HCT116 (cell line): ENCODE measurements around the gene MYO3B. TPM values are rescaled to one million over a fixed set of nuclear protein-coding genes. Genes with fewer than 3 reads are reported as not detected.

Experiments
- ATAC-seq: fragments of 200-7000 bp; cut with Tn5 transposase; 2 replicates; pipeline ENCODE4 v1.9.1; 2020; ENCODE audit warnings: mild to moderate bottlenecking, moderate library complexity
- BruUV-seq: library from RNA; stranded (reverse); fragments of 400-500 nt; replicated peaks from 2 replicates; lab custom pipeline; 2021; lab: Mats Ljungman, UMichigan
- CTCF ChIA-PET: fragments of 300-600 bp; sonication (Branson Sonifier 250); formaldehyde crosslinking; loops from one replicate; lab custom pipeline; 2021; ENCODE audit warnings: antibody characterized with exemption; lab: Charles Lee
- POLR2A ChIA-PET: fragments of 300-600, 350-600 bp; sonication (Branson Sonifier 250); formaldehyde crosslinking; loops from one replicate; lab custom pipeline; 2021; ENCODE audit warnings: antibody characterized with exemption; lab: Charles Lee
- RAD21 ChIA-PET, 2 experiments: fragments of 300-600 bp; sonication (Branson Sonifier 250); formaldehyde crosslinking; loops; one replicate each; lab custom pipeline; 2023; ENCODE audit warnings: low total read pairs in 2 of 2; ENCODE audit not compliant: uncharacterized antibody in 2 of 2, unreplicated experiment in 2 of 2, low non-redundant PET in 1 of 2; lab: Charles Lee
- DNase-seq: peaks from one replicate; pipeline ENCODE4 v3.0.0-alpha.2; 2010; ENCODE audit warnings: low read depth, low spot score
- H2AFZ ChIP-seq: fragments of 200-600 bp; shearing (Covaris generic), sonication (generic); 2 replicates; pipeline ENCODE4 v1.6.1; 2017; ENCODE audit warnings: low read depth, mixed run types, mixed read lengths, antibody characterized with exemption, low read length; ENCODE audit not compliant: poor library complexity, severe bottlenecking
- H3K27ac ChIP-seq: 2 replicates; pipeline ENCODE4 v1.5.1; 2012; ENCODE audit warnings: low read depth, low read length
- H3K27me3 ChIP-seq: fragments of 200-600 bp; sonication (generic); 2 replicates; pipeline ENCODE4 v1.6.1; 2016; ENCODE audit warnings: mixed run types, low read length, mixed read lengths; ENCODE audit not compliant: insufficient read depth
- H3K36me3 ChIP-seq, 2 experiments: fragments of 200-500 bp in 1 of 2; fragments of 200-600 bp in 1 of 2; sonication (Bioruptor generic) in 1 of 2; sonication (generic) in 1 of 2; 2 replicates each; pipeline versions ENCODE4 v1.5.1 to v1.6.1; 2014 to 2016; ENCODE audit warnings: low read length in 2 of 2, inconsistent platforms in 1 of 2, mixed read lengths in 1 of 2, mixed run types in 1 of 2; ENCODE audit not compliant: insufficient read depth in 2 of 2, control insufficient read depth in 1 of 2
- H3K4me1 ChIP-seq, 2 experiments: fragments of 200-600 bp in 1 of 2; sonication (generic) in 1 of 2; 2 replicates each; pipeline versions ENCODE4 v1.5.1 to v1.6.1; 2012 to 2017; ENCODE audit warnings: low read length in 2 of 2, inconsistent platforms in 1 of 2, mild to moderate bottlenecking in 1 of 2, mixed read lengths in 1 of 2, mixed run types in 1 of 2, moderate library complexity in 1 of 2; ENCODE audit not compliant: insufficient read depth in 2 of 2, control insufficient read depth in 1 of 2
- H3K4me2 ChIP-seq: fragments of 200-600 bp; sonication (generic); 2 replicates; pipeline ENCODE4 v1.6.1; 2017; ENCODE audit warnings: mixed run types, low read length, mixed read lengths
- H3K4me3 ChIP-seq, 2 experiments: fragments of 200-600 bp in 1 of 2; sonication (generic) in 1 of 2; replicated peaks in 1 of 2; 2 replicates each; pipeline ENCODE4 v1.5.1; 2011 to 2016; ENCODE audit warnings: low read length in 2 of 2, control low read depth in 1 of 2, low read depth in 1 of 2, mild to moderate bottlenecking in 1 of 2, mixed read lengths in 1 of 2, mixed run types in 1 of 2
- H3K79me2 ChIP-seq: fragments of 200-600 bp; sonication (generic); 2 replicates; pipeline ENCODE4 v1.6.1; 2017; ENCODE audit warnings: mild to moderate bottlenecking, mixed run types, low read length, moderate library complexity, mixed read lengths; ENCODE audit not compliant: insufficient read depth
- H3K9ac ChIP-seq: fragments of 200-600 bp; sonication (generic); 2 replicates; pipeline ENCODE4 v1.6.1; 2016; ENCODE audit warnings: low read length, mixed read lengths
- H3K9me2 ChIP-seq: fragments of 200-600 bp; sonication (generic), shearing (Covaris generic); 2 replicates; pipeline ENCODE4 v1.6.1; 2017; ENCODE audit warnings: mixed run types, mild to moderate bottlenecking, moderate library complexity; ENCODE audit not compliant: insufficient read depth
- H3K9me3 ChIP-seq, 2 experiments: fragments of 200-500 bp in 1 of 2; fragments of 200-600 bp in 1 of 2; sonication (Bioruptor generic) in 1 of 2; sonication (generic) in 1 of 2; 2 replicates each; pipeline ENCODE4 v1.6.1; 2014 to 2017; ENCODE audit warnings: low read length in 2 of 2, mixed read lengths in 2 of 2, inconsistent platforms in 1 of 2, low read depth in 1 of 2, mild to moderate bottlenecking in 1 of 2, mixed run types in 1 of 2, moderate library complexity in 1 of 2; ENCODE audit not compliant: control insufficient read depth in 1 of 2, insufficient read depth in 1 of 2
- H4K20me1 ChIP-seq: fragments of 200-600 bp; sonication (generic), shearing (Covaris generic); 2 replicates; pipeline ENCODE4 v1.6.1; 2017; ENCODE audit warnings: mixed run types, mild to moderate bottlenecking, moderate library complexity; ENCODE audit not compliant: insufficient read depth
- ATF3 ChIP-seq: IDR thresholded peaks from 2 replicates; pipeline ENCODE4 v1.6.1; 2012
- CBX3 ChIP-seq: IDR thresholded peaks from 2 replicates; pipeline ENCODE4 v1.6.1; 2012; ENCODE audit warnings: low read depth
- CEBPB ChIP-seq: IDR thresholded peaks from 2 replicates; pipeline ENCODE4 v1.6.1; 2012; ENCODE audit warnings: low read depth
- CTCF ChIP-seq, 3 experiments: fragments of 200-600 bp in 1 of 3; sonication (generic) in 1 of 3; IDR thresholded peaks in 2 of 3; conservative IDR thresholded peaks in 1 of 3; 2 replicates each; pipeline ENCODE4 v1.5.1; 2012 to 2017; ENCODE audit warnings: low read depth in 2 of 3, low read length in 2 of 3, antibody characterized with exemption in 1 of 3, borderline replicate concordance in 1 of 3, control low read depth in 1 of 3, mild to moderate bottlenecking in 1 of 3, mixed read lengths in 1 of 3, mixed run types in 1 of 3, moderate library complexity in 1 of 3; ENCODE audit not compliant: insufficient read depth in 1 of 3
- EGR1 ChIP-seq: IDR thresholded peaks from 2 replicates; pipeline ENCODE4 v1.6.1; 2012; ENCODE audit warnings: low read depth
- ELF1 ChIP-seq: IDR thresholded peaks from 2 replicates; pipeline ENCODE4 v1.6.1; 2012; ENCODE audit warnings: low read depth, borderline replicate concordance
- EZH2 ChIP-seq: fragments of 200-600 bp; sonication (generic); IDR thresholded peaks from 2 replicates; pipeline ENCODE4 v1.6.1; 2017; ENCODE audit warnings: antibody characterized with exemption, mixed run types
- EZH2phosphoT487 ChIP-seq: fragments of 200-600 bp; IDR thresholded peaks from 2 replicates; pipeline ENCODE4 v1.6.1; 2018; ENCODE audit warnings: antibody characterized with exemption, borderline replicate concordance
- FOSL1 ChIP-seq: IDR thresholded peaks from 2 replicates; pipeline ENCODE4 v1.6.1; 2012; ENCODE audit warnings: low read depth
- JUND ChIP-seq: IDR thresholded peaks from 2 replicates; pipeline ENCODE4 v1.6.1; 2012
- POLR2A ChIP-seq: IDR thresholded peaks from 2 replicates; pipeline ENCODE4 v1.7.0; 2011; ENCODE audit warnings: borderline replicate concordance; ENCODE audit not compliant: insufficient read depth, insufficient read length; ENCODE audit errors: extremely low read depth
- POLR2AphosphoS5 ChIP-seq: IDR thresholded peaks from 2 replicates; pipeline ENCODE4 v1.6.1; 2011; ENCODE audit warnings: mild to moderate bottlenecking, low read depth, low read length, moderate library complexity
- RAD21 ChIP-seq: IDR thresholded peaks from 2 replicates; pipeline ENCODE4 v1.6.1; 2012; ENCODE audit warnings: low read depth, mild to moderate bottlenecking
- SP1 ChIP-seq: IDR thresholded peaks from 2 replicates; pipeline ENCODE4 v1.6.1; 2012; ENCODE audit warnings: low read depth
- ZFX ChIP-seq: fragments of 450-650 bp; IDR thresholded peaks from 2 replicates; pipeline ENCODE4 v1.6.1; 2017
- ZNF274 ChIP-seq: fragments of 200-500 bp; sonication (Bioruptor generic); IDR thresholded peaks from 2 replicates; pipeline ENCODE4 v1.6.1; 2014; ENCODE audit warnings: mild to moderate bottlenecking, low read depth, low read length, inconsistent platforms
- intact Hi-C: fragments of 100-400 bp; cut with micrococcal nuclease; formaldehyde crosslinking; loops from 2 replicates; pipeline ENCODE4 v1.10.0; 2022
- total RNA-seq: library from RNA; stranded (reverse); gene quantifications from one replicate; pipeline ENCODE4 v1.2.1, GENCODE V29; 2021; ENCODE audit not compliant: unreplicated experiment

Gene MYO3B
- total RNA-seq, 1 experiment from 2014 or later = not detected

- no peaks in the 10 kb centered on the region for H4K20me1 ChIP-seq
- RAD21 ChIA-PET = no interaction called here
- no peaks in the 10 kb centered on the region for H3K9me3 ChIP-seq
- no peak overlapping the region for H3K4me2 ChIP-seq
- DNase-seq = no peak
- no peak for TF ChIP-seq EGR1
- no peak for TF ChIP-seq POLR2AphosphoS5
- TF ChIP-seq ZNF274 = no peak
- no peak for TF ChIP-seq JUND
- TF ChIP-seq ELF1 = no peak
- no peak for TF ChIP-seq POLR2A
- no peak for TF ChIP-seq CBX3
- no peak for TF ChIP-seq CTCF (IDR thresholded peaks at IDR 0.05 in 2 of 3, conservative IDR thresholded peaks at IDR 0.05 in 1 of 3; ENCODE audit: borderline replicate concordance in 1 of 3, insufficient read depth in 1 of 3, low read depth in 2 of 3, low read length in 2 of 3)
- no peak for TF ChIP-seq CEBPB
- no peak for TF ChIP-seq EZH2
- TF ChIP-seq RAD21 = no peak
- TF ChIP-seq EZH2phosphoT487 = no peak
- TF ChIP-seq SP1 = no peak
- TF ChIP-seq ATF3 = no peak
- TF ChIP-seq FOSL1 = no peak
- TF ChIP-seq ZFX = no peak
- H3K4me3 ChIP-seq = no peak overlapping the region
- no peak for ATAC-seq
- CTCF ChIA-PET = no interaction called here
- intact Hi-C loops = no loop called here
- no peaks in the 10 kb centered on the region for H3K36me3 ChIP-seq
- no TSS peak for BruUV-seq
- no peak overlapping the region for H3K27ac ChIP-seq
- no peak overlapping the region for H2AFZ ChIP-seq
- H3K4me1 ChIP-seq = no peaks in the 10 kb centered on the region
- no peaks in the 10 kb centered on the region for H3K9me2 ChIP-seq
- H3K9ac ChIP-seq = no peak overlapping the region
- POLR2A ChIA-PET = no interaction called here
- no peaks in the 10 kb centered on the region for H3K27me3 ChIP-seq
- H3K79me2 ChIP-seq = no peaks in the 10 kb centered on the region
Measured at GRCh38 chr2:170254293-170254732, 76.4 kb downstream of the MYO3B start.
